Activated CD4-positive, alpha-beta T cell treated with anti-CD3 and anti-CD28 coated beads, Interleukin-2, amount 10 ng/mL, durations not matched to agents 24 days and 14 days (primary cell): ENCODE results near the gene DUS1L. TPM values are rescaled to one million over a fixed set of nuclear protein-coding genes. Genes with fewer than 3 reads are reported as not detected.

Source experiments
- DNase-seq: peaks from one replicate; pipeline ENCODE4 v3.0.0; 2022
- H3K27ac Mint-ChIP-seq: one replicate; pipeline ENCODE4 v1.8.0; 2022; ENCODE audit warnings: mild to moderate bottlenecking, mixed read lengths
- H3K27me3 Mint-ChIP-seq: one replicate; pipeline ENCODE4 v1.8.0; 2022; ENCODE audit warnings: mixed read lengths
- H3K36me3 Mint-ChIP-seq: one replicate; pipeline ENCODE4 v1.8.0; 2022; ENCODE audit warnings: low read depth, mild to moderate bottlenecking, mixed read lengths
- H3K4me1 Mint-ChIP-seq: one replicate; pipeline ENCODE4 v1.8.0; 2021; ENCODE audit warnings: mixed read lengths
- H3K4me3 Mint-ChIP-seq: one replicate; pipeline ENCODE4 v1.8.0; 2022; ENCODE audit warnings: mild to moderate bottlenecking, moderate library complexity, mixed read lengths
- H3K9me3 Mint-ChIP-seq: one replicate; pipeline ENCODE4 v1.8.0; 2021; ENCODE audit warnings: mixed read lengths
- intact Hi-C: fragments of 100-400 bp; cut with micrococcal nuclease; formaldehyde crosslinking; loops from one replicate; pipeline ENCODE4 v1.15.1; 2023
- total RNA-seq: library from RNA; stranded (reverse); gene quantifications from 2 replicates; pipeline ENCODE4 v1.2.3, GENCODE V29; 2022

Gene DUS1L
- total RNA-seq, 1 donor from 2014 or later = 230 TPM

DNA sequence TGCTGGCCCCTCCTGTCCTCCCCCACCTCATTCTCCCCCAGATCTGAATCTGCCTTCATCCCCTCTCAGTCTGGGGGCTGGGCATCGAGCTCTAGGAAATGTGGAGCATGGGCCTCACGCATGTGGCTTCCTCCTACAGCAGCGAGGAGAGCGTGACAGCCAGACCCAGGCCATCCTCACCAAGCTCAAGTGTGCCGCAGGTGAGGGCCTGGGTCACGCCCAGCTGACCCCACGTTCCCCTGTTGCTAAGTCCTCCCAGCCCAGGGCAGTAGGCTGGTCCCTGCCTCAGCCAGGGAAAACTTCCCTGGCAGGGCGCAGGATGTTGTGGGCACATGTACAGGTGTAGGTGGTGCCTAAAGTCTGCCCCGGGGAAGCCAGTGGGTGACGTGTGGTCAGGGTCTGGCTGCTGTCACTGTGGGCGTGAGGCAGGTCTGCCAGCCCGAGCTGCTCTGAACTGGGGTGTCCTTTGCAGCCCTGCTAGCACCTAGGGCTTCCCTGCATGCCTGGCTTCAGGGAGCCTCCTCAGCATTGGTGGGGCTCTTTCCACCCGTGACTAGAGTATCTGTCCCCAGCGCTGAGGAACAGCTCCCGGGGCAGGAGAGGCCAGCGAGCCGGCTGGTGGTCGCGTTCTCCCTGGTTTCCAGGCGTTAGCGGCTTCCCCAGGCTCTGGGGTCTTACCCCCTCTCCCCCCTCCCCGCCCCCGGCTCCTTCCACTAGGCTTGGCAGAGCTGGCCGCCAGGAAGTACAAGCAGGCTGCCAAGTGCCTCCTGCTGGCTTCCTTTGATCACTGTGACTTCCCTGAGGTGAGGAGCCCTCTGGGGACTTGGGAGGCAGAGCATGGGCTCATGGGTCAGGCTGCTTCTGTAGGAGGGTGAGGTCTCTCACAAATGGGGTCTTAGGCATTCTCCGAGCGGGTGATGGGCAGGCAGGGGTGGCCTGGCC, 10.3 kb downstream of the DUS1L start:
- intact Hi-C loops = no loop called here
- no peaks in the 10 kb centered on the region for H3K9me3 Mint-ChIP-seq
- H3K27me3 Mint-ChIP-seq = no peaks in the 10 kb centered on the region
- no peak for DNase-seq
- peaks cover 9% of the 10 kb centered on the region for H3K4me1 Mint-ChIP-seq
- no peak overlapping the region for H3K27ac Mint-ChIP-seq
- peak overlapping the region; percentile 55 for H3K4me3 Mint-ChIP-seq
- H3K36me3 Mint-ChIP-seq = peaks cover 19% of the 10 kb centered on the region

DNA sequence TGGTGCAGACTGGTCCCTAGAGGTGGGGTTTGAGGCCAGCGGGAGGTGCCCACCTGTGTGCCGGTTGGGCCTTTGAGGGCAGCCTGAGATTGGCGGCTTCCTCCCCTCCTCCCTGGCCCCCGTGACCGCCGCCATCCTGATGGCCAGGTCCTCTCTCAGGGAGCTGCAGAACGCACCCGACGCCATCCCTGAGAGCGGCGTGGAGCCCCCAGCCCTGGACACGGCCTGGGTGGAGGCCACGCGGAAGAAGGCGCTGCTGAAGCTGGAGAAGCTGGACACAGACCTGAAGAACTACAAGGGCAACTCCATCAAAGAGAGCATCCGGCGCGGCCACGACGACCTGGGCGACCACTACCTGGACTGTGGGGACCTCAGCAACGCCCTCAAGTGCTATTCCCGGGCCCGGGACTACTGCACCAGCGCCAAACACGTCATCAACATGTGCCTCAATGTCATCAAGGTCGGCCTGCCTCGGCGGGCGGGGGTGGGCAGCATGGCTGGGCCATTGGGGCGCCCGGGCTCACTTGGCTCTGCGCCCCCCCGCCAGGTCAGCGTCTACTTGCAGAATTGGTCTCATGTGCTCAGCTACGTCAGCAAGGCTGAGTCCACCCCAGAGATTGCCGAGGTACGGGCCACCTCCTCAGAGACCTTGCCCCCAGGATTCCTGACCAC, 11.1 kb downstream of the DUS1L start:
- Mint-ChIP-seq H3K4me3 (peak overlapping the region; percentile 55), H3K27ac (no peak overlapping the region), H3K36me3 (peaks cover 13% of the 10 kb centered on the region), H3K9me3 (no peaks in the 10 kb centered on the region), H3K4me1 (peaks cover 10% of the 10 kb centered on the region), H3K27me3 (no peaks in the 10 kb centered on the region)
- no peak for DNase-seq
- intact Hi-C loops = no loop called here

DNA sequence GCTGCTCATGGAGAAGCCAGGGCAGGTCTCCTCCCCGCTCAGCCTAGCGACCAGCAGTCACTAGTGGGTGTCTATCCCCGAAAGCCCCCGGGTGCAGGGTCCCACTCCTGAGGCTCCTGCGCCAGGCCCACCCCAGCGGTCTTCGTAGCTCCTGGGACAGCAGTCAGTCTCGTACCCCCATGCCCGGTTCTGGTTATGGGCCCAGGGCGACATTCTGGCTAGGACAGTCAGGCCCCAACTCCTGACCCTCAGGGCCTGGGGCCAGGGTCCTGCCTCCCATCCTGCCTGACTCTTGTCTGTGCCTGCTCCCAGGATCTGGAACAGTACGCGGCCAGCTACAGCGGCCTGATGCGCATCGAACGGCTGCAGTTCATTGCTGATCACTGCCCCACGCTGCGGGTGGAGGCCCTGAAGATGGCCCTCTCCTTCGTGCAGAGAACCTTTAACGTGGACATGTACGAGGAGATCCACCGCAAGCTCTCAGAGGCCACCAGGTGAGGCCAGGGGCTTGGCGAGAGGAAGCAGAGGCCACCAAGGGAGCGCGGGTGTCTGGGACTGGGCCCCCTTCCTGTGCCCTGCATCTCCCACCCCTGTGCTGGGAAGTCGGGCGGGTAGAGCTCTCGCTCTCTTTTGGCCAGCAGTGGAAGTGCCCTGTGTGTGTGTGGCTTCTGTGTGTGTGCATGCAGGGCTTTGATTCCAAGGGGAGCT, 11.9 kb downstream of the DUS1L start:
- peaks cover 10% of the 10 kb centered on the region for H3K4me1 Mint-ChIP-seq

DNA sequence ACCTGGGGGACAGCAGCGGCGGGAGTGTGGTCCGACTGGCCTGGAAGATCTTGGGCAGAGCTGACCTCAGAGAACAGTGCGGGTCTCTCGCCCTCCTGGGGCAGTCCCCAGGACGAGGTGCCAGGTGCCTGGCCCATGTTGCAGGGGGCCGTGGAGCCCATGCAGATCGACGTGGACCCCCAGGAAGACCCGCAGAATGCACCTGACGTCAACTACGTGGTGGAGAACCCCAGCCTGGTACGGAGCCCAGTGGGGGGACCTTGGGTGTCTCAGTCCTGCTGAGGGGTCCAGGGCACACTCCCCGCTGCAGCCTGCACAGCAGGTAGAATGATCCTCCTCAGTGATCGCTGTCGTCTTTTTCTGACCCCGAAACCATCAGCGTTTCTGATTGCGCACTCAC, 12.5 kb downstream of the DUS1L start:
- H3K9me3 Mint-ChIP-seq = no peaks in the 10 kb centered on the region
- no peaks in the 10 kb centered on the region for H3K27me3 Mint-ChIP-seq
- H3K4me3 Mint-ChIP-seq = peak overlapping the region; percentile 82
- intact Hi-C loops = no loop called here
- H3K27ac Mint-ChIP-seq = no peak overlapping the region
- peaks cover 10% of the 10 kb centered on the region for H3K4me1 Mint-ChIP-seq
- H3K36me3 Mint-ChIP-seq = peaks cover 13% of the 10 kb centered on the region
- DNase-seq = no peak

More for the DNA sequence above, 11.9 kb downstream of the DUS1L start:
- peaks cover 13% of the 10 kb centered on the region for H3K36me3 Mint-ChIP-seq
- H3K27ac Mint-ChIP-seq = no peak overlapping the region
- H3K9me3 Mint-ChIP-seq = no peaks in the 10 kb centered on the region
- intact Hi-C loops = no loop called here
- no peak for DNase-seq
- no peaks in the 10 kb centered on the region for H3K27me3 Mint-ChIP-seq
- H3K4me3 Mint-ChIP-seq = peak overlapping the region; percentile 82

DNA sequence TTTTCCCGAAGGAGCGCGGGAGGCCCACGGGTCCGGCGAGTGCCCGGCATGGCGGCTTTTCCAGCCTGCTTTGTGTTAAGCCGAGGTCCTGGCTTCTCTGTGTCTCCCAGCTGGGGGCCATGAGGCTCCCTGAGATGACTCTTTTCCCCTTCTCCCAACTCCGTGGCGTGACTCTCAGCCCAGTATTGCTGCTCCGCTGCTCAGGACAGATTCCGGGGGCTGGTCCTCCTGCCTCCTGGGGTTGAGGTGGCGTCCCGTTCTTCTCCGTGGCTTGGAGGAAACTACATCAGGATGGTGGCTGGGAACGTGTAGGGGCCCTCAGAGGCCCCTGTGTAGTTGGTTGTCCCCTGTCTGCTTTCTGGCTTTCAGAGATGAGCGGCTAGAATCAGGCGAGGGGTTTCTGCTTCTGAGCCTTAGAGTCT, 13.0 kb downstream of the DUS1L start:
- intact Hi-C loops = no loop called here
- Mint-ChIP-seq H3K4me3 (peak overlapping the region; percentile 82), H3K36me3 (peaks cover 11% of the 10 kb centered on the region), H3K9me3 (no peaks in the 10 kb centered on the region), H3K4me1 (peaks cover 10% of the 10 kb centered on the region), H3K27ac (peak overlapping the region; percentile 65), H3K27me3 (no peaks in the 10 kb centered on the region)
- DNase-seq = no peak

DNA sequence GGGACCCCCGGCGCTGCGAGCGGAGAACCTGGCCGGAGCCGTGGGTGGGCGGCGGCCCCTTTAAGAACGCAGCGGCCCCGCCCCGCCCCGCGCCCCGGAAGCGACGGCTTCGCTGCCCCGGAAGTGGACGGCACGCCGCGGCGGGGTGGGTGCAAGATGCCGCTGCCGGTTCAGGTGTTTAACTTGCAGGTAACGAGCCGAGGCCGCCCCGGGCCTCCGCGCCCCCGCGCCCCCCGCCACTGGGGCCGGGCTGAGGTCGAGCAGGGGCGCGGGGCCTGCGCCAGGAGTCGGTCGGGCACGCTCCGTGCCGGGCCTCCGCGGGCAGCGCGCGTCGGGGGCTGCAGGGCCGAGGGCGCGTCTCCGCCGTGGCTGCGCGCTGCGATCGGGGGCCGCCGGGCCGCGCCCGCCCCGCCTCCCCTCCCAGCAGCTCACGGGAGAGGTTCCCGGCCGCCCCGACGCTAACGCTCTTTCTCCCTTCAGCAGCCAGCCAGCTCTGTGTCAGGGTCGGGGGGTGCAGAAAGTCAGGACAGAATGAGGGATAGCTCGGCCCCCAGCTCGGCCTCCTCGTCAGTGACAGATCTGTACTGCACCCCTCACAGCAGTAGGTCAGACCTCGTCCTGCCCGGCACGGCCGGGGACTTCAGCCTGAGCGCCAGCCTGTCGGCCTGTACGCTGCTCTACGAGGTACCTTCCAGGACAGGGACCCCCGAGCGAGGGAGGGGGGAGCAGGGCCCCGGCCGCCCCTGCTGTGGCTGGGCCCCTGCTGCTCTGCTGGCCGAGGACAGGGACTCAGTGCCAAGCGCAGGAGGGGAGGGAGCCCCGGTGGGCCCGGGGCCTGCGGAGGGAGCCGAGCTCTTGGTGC, 13.6 kb downstream of the DUS1L start, which contains the start of the genes GPS1 and RFNG:
Gene GPS1 (plus strand): TSS at position 123 of the 862 bp plus-strand sequence. CDS start 34 bp downstream, at position 157.
Gene RFNG (minus strand): TSS at position 36 of the 862 bp plus-strand sequence. CDS start 45 bp downstream, outside the sequence.
- intact Hi-C loops = loop anchor here (1.0 to 2.0 kb wide), 2 partner anchors 14 to 15 kb away; partner anchors contain the start of gene DCXR
- peak; percentile 95 for DNase-seq
- Mint-ChIP-seq H3K4me1 (peaks cover 16% of the 10 kb centered on the region), H3K4me3 (peak within 1 kb of the TSS; percentile 90), H3K27me3 (no peaks in the 10 kb centered on the region), H3K9me3 (no peaks in the 10 kb centered on the region), H3K36me3 (peaks cover 14% of the 10 kb centered on the region), H3K27ac (peak within 1 kb of the TSS; percentile 91)

DNA sequence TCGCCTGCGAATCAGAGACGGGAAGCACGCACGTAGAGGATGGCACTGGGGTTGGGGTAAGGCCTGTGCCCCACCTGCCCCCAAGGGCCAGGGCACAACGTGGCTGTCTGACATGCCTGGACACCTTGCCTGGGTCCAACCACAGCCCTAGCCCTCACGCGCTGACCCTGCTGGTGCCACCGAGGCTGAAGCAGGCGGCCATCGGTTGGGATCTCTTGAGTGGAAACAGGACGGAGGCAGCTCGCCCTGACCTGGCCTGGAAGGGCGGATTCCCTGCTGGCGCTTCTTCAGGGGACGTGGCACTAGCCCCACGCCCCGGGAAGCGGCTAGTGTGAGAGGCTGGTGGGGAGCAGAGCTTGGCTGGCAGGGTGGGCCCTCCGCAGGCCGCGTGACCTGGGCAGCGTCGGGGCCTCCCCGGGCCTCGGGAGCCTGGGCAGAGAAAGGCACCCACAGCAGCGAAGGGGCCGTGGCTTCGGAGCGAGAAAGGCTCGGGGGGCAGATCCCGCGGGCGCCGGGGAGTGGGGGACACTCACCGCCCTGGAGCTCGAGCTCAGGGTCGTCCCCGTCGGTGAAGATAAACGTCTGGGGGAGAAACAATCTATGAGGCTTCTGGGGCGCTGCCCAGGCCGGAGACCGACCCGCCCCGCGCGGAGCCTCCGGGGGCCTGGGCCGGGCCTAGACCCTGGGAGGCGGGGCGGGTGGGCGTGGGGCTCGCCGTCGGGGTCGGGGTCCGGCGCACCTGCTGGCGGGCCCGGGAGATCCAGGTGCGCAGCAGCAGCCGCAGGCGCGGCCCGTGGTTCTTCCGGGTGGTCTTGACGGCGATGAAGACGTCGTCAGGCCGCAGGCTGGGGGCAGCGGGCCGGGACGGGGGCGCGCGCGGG, 14.6 kb downstream of the DUS1L start:
- Mint-ChIP-seq H3K36me3 (peaks cover 10% of the 10 kb centered on the region), H3K4me3 (peak overlapping the region; percentile 90), H3K27me3 (no peaks in the 10 kb centered on the region), H3K27ac (peak overlapping the region; percentile 91), H3K9me3 (no peaks in the 10 kb centered on the region), H3K4me1 (peaks cover 16% of the 10 kb centered on the region)
- DNase-seq = no peak
- intact Hi-C loops = loop anchor here (1.0 to 2.0 kb wide), 2 partner anchors 14 to 15 kb away; partner anchors contain the start of gene DCXR

DNA sequence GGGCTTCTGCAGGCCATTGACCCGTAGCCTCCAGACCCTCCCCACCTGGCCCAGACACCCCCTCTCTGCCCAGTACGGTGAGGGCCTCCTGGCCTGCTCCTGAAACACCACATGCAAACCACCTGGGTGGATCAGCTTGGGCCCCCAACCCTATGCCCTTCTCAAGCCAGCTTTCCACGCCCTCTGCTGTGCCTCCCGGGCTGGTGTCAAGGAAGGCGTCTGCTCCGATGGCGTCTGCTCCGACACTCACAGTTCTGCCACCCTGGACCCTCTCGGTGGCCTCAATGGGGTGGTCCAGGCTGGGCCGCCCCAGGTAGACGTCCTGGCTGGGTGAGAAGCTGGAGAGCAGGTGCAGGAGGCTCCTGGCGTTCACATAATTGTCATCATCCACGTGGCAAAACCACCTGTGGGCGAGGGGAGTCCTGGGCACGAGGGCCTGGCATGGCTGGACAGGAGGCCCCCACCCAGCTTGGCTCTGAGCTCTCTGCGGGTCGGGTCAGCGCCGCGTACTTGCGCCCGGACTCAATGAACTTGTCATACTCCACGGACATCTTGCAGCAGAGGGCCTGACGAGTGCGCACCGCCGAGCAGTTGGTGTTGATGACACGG, 15.3 kb downstream of the DUS1L start:
- Mint-ChIP-seq H3K4me1 (peaks cover 16% of the 10 kb centered on the region), H3K27me3 (no peaks in the 10 kb centered on the region), H3K4me3 (peak overlapping the region; percentile 90), H3K9me3 (no peaks in the 10 kb centered on the region), H3K27ac (peak overlapping the region; percentile 91), H3K36me3 (peaks cover 9% of the 10 kb centered on the region)
- intact Hi-C loops = loop anchor here (2.0 kb wide), 1 partner anchor 13 kb away; the partner anchor contains the start of gene DCXR
- no peak for DNase-seq

DNA sequence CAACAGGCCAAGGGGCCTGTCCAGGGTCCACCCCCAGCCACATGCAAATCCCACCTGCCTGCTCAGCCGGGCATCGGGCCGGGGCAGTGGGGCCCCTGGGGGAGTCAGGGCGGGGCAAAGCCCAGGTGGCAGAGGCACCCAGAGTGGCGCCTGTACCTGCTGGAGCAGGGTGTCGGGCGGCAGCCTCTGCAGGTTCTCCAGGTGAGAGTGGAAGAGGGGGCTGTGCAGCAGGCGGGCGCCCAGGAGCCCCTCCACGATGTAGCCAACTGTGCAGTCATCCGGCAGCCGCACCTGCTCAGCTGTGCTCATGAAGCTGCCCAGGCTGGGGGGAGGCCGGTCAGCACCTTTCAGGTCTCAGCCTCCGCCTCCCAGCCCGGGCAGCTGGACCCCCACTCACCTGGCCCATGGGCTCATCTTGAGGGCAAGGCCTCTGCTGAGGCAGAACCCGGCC, 16.1 kb downstream of the DUS1L start:
- H3K4me3 Mint-ChIP-seq = peak overlapping the region; percentile 90
- H3K27ac Mint-ChIP-seq = no peak overlapping the region
- intact Hi-C loops = no loop called here
- H3K9me3 Mint-ChIP-seq = no peaks in the 10 kb centered on the region
- H3K27me3 Mint-ChIP-seq = no peaks in the 10 kb centered on the region
- peaks cover 6% of the 10 kb centered on the region for H3K36me3 Mint-ChIP-seq
- no peak for DNase-seq
- peaks cover 16% of the 10 kb centered on the region for H3K4me1 Mint-ChIP-seq

DNA sequence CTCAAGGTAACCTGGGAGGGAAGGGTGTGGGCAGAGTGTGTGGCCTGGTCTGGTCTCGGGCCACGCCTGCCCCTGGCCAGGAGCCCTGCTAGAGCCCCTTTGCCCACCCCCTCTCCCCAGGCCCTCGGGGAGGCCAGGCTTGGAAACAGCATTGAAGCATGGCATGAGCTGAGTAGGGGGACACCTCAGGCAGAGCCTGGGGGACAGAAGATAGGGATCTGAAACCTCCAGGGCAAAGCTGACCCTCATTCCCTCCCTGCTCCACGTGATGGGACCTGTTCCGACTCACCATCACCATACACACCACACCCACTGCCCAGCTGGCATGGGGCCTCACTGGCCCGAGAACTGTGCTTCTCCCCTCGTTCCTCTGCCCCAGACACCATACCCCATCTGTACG, 16.5 kb downstream of the DUS1L start:
- no peak for DNase-seq
- Mint-ChIP-seq H3K4me3 (no peak overlapping the region), H3K9me3 (no peaks in the 10 kb centered on the region), H3K36me3 (peaks cover 6% of the 10 kb centered on the region), H3K27ac (no peak overlapping the region), H3K27me3 (no peaks in the 10 kb centered on the region), H3K4me1 (peaks cover 16% of the 10 kb centered on the region)
- intact Hi-C loops = no loop called here

DNA sequence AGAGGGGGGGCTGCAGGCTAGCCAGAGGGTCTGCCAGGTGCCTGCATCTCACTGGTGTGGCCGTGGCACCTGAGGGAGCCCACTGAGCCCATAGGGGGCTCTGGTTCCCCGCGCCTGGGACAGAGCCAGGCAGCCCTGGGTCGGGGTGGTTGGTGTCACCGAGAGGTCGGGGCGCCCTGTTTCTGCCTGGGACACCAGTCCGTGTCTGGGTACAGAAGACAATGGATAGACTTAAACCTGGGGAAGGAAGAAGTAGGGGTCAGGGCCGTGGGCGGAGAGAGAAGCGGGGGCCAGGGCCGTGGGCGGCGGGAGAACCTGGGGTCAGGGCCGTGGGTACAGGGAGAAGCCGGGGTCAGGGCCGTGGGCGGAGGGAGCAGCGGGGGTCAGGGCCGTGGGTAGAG, 17.0 kb downstream of the DUS1L start:
- no peak for DNase-seq
- Mint-ChIP-seq H3K27me3 (no peaks in the 10 kb centered on the region), H3K9me3 (no peaks in the 10 kb centered on the region), H3K36me3 (peaks cover 6% of the 10 kb centered on the region), H3K4me3 (no peak overlapping the region), H3K4me1 (peaks cover 16% of the 10 kb centered on the region), H3K27ac (no peak overlapping the region)
- intact Hi-C loops = no loop called here
